Neural cell (in vitro differentiated cells): ENCODE data around the gene RHBDD3. TPM values are rescaled to one million over a fixed set of nuclear protein-coding genes. Genes with fewer than 3 reads are reported as not detected.

Experiments
- H2AFZ ChIP-seq: fragments of 200-600, 300-800 bp; sonication (generic), shearing (Covaris generic); 2 replicates; pipeline ENCODE4 v1.6.0; 2014; ENCODE audit warnings: low read depth, mild to moderate bottlenecking, antibody characterized with exemption, low read length, moderate library complexity
- H3F3A ChIP-seq: fragments of 200-600 bp; shearing (Covaris generic); 2 replicates; pipeline ENCODE4 v1.6.1; 2016; ENCODE audit warnings: mild to moderate bottlenecking, moderate library complexity, mixed read lengths, antibody characterized with exemption, low read length; ENCODE audit not compliant: insufficient read depth, poor library complexity, severe bottlenecking
- H3K27ac ChIP-seq: fragments of 200-600, 300-800 bp; sonication (generic), shearing (Covaris generic); 2 replicates; pipeline ENCODE4 v1.5.1; 2014; ENCODE audit warnings: mild to moderate bottlenecking, low read length, moderate library complexity
- H3K27me3 ChIP-seq: fragments of 300-800, 200-600 bp; sonication (generic), shearing (Covaris generic); 2 replicates; pipeline ENCODE4 v1.6.0; 2014; ENCODE audit warnings: mild to moderate bottlenecking, low read depth, low read length, moderate library complexity; ENCODE audit not compliant: insufficient read depth
- H3K36me3 ChIP-seq: fragments of 300-800, 200-600 bp; sonication (generic), shearing (Covaris generic); 2 replicates; pipeline ENCODE4 v1.5.1; 2014; ENCODE audit warnings: mild to moderate bottlenecking, antibody characterized with exemption, low read length, moderate library complexity; ENCODE audit not compliant: insufficient read depth
- H3K4me2 ChIP-seq: fragments of 300-800, 200-600 bp; sonication (generic), shearing (Covaris generic); 2 replicates; pipeline ENCODE4 v1.6.0; 2014; ENCODE audit warnings: mild to moderate bottlenecking, low read length
- H3K4me3 ChIP-seq: fragments of 300-800, 200-600 bp; sonication (generic), shearing (Covaris generic); 2 replicates; pipeline ENCODE4 v1.5.1; 2014; ENCODE audit warnings: mild to moderate bottlenecking, low read length, moderate library complexity
- H3K79me2 ChIP-seq: fragments of 200-600 bp; shearing (Covaris generic); replicated peaks from 2 replicates; pipeline ENCODE4 v1.6.0; 2014; ENCODE audit warnings: mild to moderate bottlenecking, low read length, moderate library complexity; ENCODE audit not compliant: insufficient read depth
- H3K9ac ChIP-seq: fragments of 300-800, 200-600 bp; sonication (generic), shearing (Covaris generic); 2 replicates; pipeline ENCODE4 v1.6.1; 2016; ENCODE audit warnings: mild to moderate bottlenecking, low read length, mixed read lengths
- H3K9me2 ChIP-seq: fragments of 200-600 bp; shearing (Covaris generic); 2 replicates; pipeline ENCODE4 v1.6.1; 2016; ENCODE audit warnings: mild to moderate bottlenecking, low read length, mixed read lengths; ENCODE audit not compliant: insufficient read depth
- H3K9me3 ChIP-seq: fragments of 200-600, 300-800 bp; sonication (generic), shearing (Covaris generic); 2 replicates; pipeline ENCODE4 v1.6.1; 2016; ENCODE audit warnings: mild to moderate bottlenecking, mixed run types, low read length, moderate library complexity, mixed read lengths
- H4K20me1 ChIP-seq: fragments of 200-600 bp; shearing (Covaris generic); 2 replicates; pipeline ENCODE4 v1.6.1; 2016; ENCODE audit warnings: mild to moderate bottlenecking, mixed run types; ENCODE audit not compliant: insufficient read depth
- EP300 ChIP-seq: fragments of 450-650 bp; conservative IDR thresholded peaks from 2 replicates; pipeline ENCODE4 v1.6.1; 2014; ENCODE audit warnings: antibody characterized with exemption, mild to moderate bottlenecking, moderate library complexity; ENCODE audit not compliant: poor library complexity, severe bottlenecking
- EZH2 ChIP-seq: fragments of 200-600, 300-800 bp; shearing (Covaris generic), sonication (generic); IDR thresholded peaks from 2 replicates; pipeline ENCODE4 v1.6.1; 2014; ENCODE audit warnings: antibody characterized with exemption, low read length, borderline replicate concordance, mild to moderate bottlenecking; ENCODE audit not compliant: insufficient read depth, poor library complexity, severe bottlenecking
- MXI1 ChIP-seq: fragments of 450-650 bp; conservative IDR thresholded peaks from 2 replicates; pipeline ENCODE4 v1.6.1; 2014; ENCODE audit warnings: antibody characterized with exemption, mild to moderate bottlenecking; ENCODE audit not compliant: poor library complexity, severe bottlenecking
- POLR2AphosphoS5 ChIP-seq: IDR thresholded peaks from 2 replicates; pipeline ENCODE4 v1.6.1; 2012
- RAD21 ChIP-seq: fragments of 450-650 bp; conservative IDR thresholded peaks from 2 replicates; pipeline ENCODE4 v1.6.1; 2014; ENCODE audit warnings: antibody characterized with exemption, mild to moderate bottlenecking, moderate library complexity
- SMC3 ChIP-seq: fragments of 450-650 bp; conservative IDR thresholded peaks from 2 replicates; pipeline ENCODE4 v1.6.1; 2014; ENCODE audit warnings: antibody characterized with exemption, mild to moderate bottlenecking, moderate library complexity; ENCODE audit not compliant: poor library complexity
- TAF1 ChIP-seq: IDR thresholded peaks from 2 replicates; pipeline ENCODE4 v1.6.1; 2012; ENCODE audit warnings: low read depth
- polyA plus RNA-seq: library from polyadenylated mRNA; depleted of rRNA; stranded (reverse); fragments of >200 nt; gene quantifications from 2 replicates; pipeline ENCODE4 v1.2.3, GENCODE V29; 2014
- TF ChIP-seq, protein P1 (sequence below): IDR thresholded peaks from 2 replicates; pipeline ENCODE4 v1.6.1; 2012; ENCODE audit warnings: borderline replicate concordance
- TF ChIP-seq, protein P2 (sequence below): fragments of 450-650 bp; IDR thresholded peaks from 2 replicates; pipeline ENCODE4 v1.5.1; 2014; ENCODE audit warnings: antibody characterized with exemption, mild to moderate bottlenecking, moderate library complexity; ENCODE audit not compliant: poor library complexity, severe bottlenecking

The RHBDD3 gene
- polyA plus RNA-seq, 1 donor from 2014 or later = 114 TPM

DNA sequence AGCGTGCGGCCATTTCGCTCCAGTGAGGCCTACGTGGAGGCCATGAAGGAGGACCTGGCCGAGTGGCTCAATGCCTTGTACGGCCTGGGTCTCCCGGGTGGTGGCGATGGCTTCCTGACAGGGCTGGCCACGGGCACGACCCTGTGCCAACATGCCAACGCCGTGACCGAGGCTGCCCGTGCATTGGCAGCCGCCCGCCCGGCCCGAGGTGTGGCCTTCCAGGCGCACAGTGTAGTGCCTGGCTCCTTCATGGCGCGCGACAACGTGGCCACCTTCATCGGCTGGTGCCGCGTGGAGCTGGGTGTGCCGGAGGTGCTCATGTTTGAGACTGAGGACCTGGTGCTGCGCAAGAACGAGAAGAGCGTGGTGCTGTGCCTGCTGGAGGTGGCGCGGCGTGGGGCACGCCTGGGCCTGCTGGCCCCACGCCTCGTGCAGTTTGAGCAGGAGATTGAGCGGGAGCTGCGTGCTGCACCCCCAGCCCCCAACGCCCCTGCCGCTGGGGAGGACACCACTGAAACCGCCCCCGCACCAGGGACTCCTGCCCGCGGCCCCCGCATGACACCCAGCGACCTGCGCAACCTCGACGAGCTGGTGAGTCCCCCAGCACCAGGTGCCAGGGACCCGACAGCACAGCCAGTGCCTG is 40.5 kb upstream of the RHBDD3 start:
- no peaks in the 10 kb centered on the region for H3K36me3 ChIP-seq
- TF ChIP-seq POLR2AphosphoS5 = no peak
- TF ChIP-seq TAF1 = no peak
- TF ChIP-seq, protein P1, sequence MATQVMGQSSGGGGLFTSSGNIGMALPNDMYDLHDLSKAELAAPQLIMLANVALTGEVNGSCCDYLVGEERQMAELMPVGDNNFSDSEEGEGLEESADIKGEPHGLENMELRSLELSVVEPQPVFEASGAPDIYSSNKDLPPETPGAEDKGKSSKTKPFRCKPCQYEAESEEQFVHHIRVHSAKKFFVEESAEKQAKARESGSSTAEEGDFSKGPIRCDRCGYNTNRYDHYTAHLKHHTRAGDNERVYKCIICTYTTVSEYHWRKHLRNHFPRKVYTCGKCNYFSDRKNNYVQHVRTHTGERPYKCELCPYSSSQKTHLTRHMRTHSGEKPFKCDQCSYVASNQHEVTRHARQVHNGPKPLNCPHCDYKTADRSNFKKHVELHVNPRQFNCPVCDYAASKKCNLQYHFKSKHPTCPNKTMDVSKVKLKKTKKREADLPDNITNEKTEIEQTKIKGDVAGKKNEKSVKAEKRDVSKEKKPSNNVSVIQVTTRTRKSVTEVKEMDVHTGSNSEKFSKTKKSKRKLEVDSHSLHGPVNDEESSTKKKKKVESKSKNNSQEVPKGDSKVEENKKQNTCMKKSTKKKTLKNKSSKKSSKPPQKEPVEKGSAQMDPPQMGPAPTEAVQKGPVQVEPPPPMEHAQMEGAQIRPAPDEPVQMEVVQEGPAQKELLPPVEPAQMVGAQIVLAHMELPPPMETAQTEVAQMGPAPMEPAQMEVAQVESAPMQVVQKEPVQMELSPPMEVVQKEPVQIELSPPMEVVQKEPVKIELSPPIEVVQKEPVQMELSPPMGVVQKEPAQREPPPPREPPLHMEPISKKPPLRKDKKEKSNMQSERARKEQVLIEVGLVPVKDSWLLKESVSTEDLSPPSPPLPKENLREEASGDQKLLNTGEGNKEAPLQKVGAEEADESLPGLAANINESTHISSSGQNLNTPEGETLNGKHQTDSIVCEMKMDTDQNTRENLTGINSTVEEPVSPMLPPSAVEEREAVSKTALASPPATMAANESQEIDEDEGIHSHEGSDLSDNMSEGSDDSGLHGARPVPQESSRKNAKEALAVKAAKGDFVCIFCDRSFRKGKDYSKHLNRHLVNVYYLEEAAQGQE = no peak
- no peak for TF ChIP-seq RAD21
- TF ChIP-seq EP300 = no peak
- TF ChIP-seq SMC3 = no peak
- TF ChIP-seq MXI1 = no peak
- no peak for TF ChIP-seq EZH2
- TF ChIP-seq, protein P2, sequence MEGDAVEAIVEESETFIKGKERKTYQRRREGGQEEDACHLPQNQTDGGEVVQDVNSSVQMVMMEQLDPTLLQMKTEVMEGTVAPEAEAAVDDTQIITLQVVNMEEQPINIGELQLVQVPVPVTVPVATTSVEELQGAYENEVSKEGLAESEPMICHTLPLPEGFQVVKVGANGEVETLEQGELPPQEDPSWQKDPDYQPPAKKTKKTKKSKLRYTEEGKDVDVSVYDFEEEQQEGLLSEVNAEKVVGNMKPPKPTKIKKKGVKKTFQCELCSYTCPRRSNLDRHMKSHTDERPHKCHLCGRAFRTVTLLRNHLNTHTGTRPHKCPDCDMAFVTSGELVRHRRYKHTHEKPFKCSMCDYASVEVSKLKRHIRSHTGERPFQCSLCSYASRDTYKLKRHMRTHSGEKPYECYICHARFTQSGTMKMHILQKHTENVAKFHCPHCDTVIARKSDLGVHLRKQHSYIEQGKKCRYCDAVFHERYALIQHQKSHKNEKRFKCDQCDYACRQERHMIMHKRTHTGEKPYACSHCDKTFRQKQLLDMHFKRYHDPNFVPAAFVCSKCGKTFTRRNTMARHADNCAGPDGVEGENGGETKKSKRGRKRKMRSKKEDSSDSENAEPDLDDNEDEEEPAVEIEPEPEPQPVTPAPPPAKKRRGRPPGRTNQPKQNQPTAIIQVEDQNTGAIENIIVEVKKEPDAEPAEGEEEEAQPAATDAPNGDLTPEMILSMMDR = no peak
- no peak overlapping the region for H3K9ac ChIP-seq
- no peaks in the 10 kb centered on the region for H3F3A ChIP-seq
- H3K9me2 ChIP-seq = no peaks in the 10 kb centered on the region
- H3K27ac ChIP-seq = no peak overlapping the region
- H2AFZ ChIP-seq = no peak overlapping the region
- H3K79me2 ChIP-seq = no peaks in the 10 kb centered on the region
- no peak overlapping the region for H3K4me3 ChIP-seq
- no peak overlapping the region for H3K4me2 ChIP-seq
- H3K9me3 ChIP-seq = no peaks in the 10 kb centered on the region
- peaks cover 20% of the 10 kb centered on the region for H3K27me3 ChIP-seq
- no peaks in the 10 kb centered on the region for H4K20me1 ChIP-seq

DNA sequence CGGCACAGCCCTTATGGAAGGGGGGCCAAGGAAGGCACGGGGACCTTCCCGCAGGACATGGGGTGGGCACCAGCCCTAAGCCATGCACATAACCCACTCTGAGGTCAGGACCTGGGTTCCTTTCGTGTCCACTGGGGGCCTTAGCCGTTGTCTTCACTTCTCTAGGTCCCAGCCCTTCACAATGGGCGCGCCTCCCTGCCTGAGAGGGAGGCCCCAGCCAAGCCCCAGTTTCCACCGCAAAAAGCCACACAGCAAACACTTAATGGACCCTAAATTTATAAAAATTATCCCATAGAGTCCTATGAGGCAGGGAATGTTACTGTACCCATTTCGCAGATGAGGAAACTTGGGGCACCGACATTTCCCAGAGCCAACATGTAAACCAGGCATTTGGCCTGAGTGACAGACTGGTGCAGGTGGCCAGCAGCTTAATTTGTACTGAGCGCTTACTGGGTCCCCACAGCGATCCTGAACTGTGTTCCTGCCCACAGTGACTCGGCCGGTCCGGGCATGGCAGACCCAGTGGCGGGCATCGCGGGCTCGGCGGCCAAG is 39.9 kb upstream of the RHBDD3 start:
- no peak overlapping the region for H3K9ac ChIP-seq
- H3K4me2 ChIP-seq = no peak overlapping the region
- no peaks in the 10 kb centered on the region for H3K9me3 ChIP-seq
- no peak overlapping the region for H3K27ac ChIP-seq
- no peaks in the 10 kb centered on the region for H3F3A ChIP-seq
- no peaks in the 10 kb centered on the region for H3K9me2 ChIP-seq
- H3K36me3 ChIP-seq = no peaks in the 10 kb centered on the region
- H2AFZ ChIP-seq = no peak overlapping the region
- H3K27me3 ChIP-seq = peaks cover 14% of the 10 kb centered on the region
- peak overlapping the region; percentile 68 for H3K4me3 ChIP-seq
- TF ChIP-seq TAF1 (no peak), MXI1 (no peak), RAD21 (no peak), EZH2 (no peak), POLR2AphosphoS5 (no peak), SMC3 (no peak), EP300 (no peak)
- TF ChIP-seq, protein P2 = no peak
- TF ChIP-seq, protein P1 = no peak
- no peaks in the 10 kb centered on the region for H4K20me1 ChIP-seq
- no peaks in the 10 kb centered on the region for H3K79me2 ChIP-seq
